Panc1 (cell line): ENCODE measurements around the gene RIMKLA. TPM values are rescaled to one million over a fixed set of nuclear protein-coding genes. Genes with fewer than 3 reads are reported as not detected.

ENCODE experiments used
- ATAC-seq: fragments of 200-7000 bp; cut with Tn5 transposase; 2 replicates; pipeline ENCODE4 v1.9.1; 2020; ENCODE audit warnings: mild to moderate bottlenecking, moderate library complexity
- BruUV-seq: library from RNA; stranded (reverse); fragments of 400-500 nt; replicated peaks from 2 replicates; lab custom pipeline; 2021; lab: Mats Ljungman, UMichigan
- CTCF ChIA-PET: fragments of 300-600 bp; sonication (Branson Sonifier 250); formaldehyde crosslinking; loops from one replicate; lab custom pipeline; 2022; ENCODE audit warnings: antibody characterized with exemption; lab: Charles Lee
- POLR2A ChIA-PET: fragments of 300-600 bp; sonication (Branson Sonifier 250); formaldehyde crosslinking; loops from one replicate; lab custom pipeline; 2022; ENCODE audit warnings: antibody characterized with exemption; lab: Charles Lee
- DNase-seq: peaks from one replicate; pipeline ENCODE4 v3.0.0-alpha.2; 2010; ENCODE audit warnings: low read depth, low spot score
- H3K27ac ChIP-seq: 2 replicates; pipeline ENCODE4 v1.5.1; 2011; ENCODE audit warnings: mild to moderate bottlenecking, low read length, inconsistent platforms
- H3K27me3 ChIP-seq: fragments of 200-500 bp; sonication (Bioruptor generic); 2 replicates; pipeline ENCODE4 v1.6.0; 2014; ENCODE audit warnings: low read length, inconsistent platforms; ENCODE audit not compliant: control insufficient read depth, insufficient read depth
- H3K36me3 ChIP-seq: fragments of 200-500 bp; sonication (Bioruptor generic); 2 replicates; pipeline ENCODE4 v1.5.1; 2014; ENCODE audit warnings: inconsistent platforms, mild to moderate bottlenecking, low read length, moderate library complexity; ENCODE audit not compliant: control insufficient read depth, insufficient read depth
- H3K4me1 ChIP-seq: 2 replicates; pipeline ENCODE4 v1.5.1; 2011; ENCODE audit warnings: inconsistent platforms, mild to moderate bottlenecking, low read length, moderate library complexity; ENCODE audit not compliant: control insufficient read depth, insufficient read depth
- H3K4me3 ChIP-seq, 2 experiments: 2 replicates each; pipeline ENCODE4 v1.5.1; 2011 to 2012; ENCODE audit warnings: low read depth in 2 of 2, low read length in 2 of 2, mild to moderate bottlenecking in 2 of 2, inconsistent platforms in 1 of 2, moderate library complexity in 1 of 2
- H3K9me3 ChIP-seq: fragments of 200-500 bp; sonication (Bioruptor generic); 2 replicates; pipeline ENCODE4 v1.5.1; 2014; ENCODE audit warnings: low read depth, mild to moderate bottlenecking, inconsistent platforms, low read length, moderate library complexity; ENCODE audit not compliant: control insufficient read depth, insufficient read depth
- CTCF ChIP-seq: fragments of 450-650 bp; IDR thresholded peaks from 2 replicates; pipeline ENCODE4 v1.5.1; 2017; ENCODE audit warnings: mild to moderate bottlenecking
- POLR2AphosphoS5 ChIP-seq: IDR thresholded peaks from 2 replicates; pipeline ENCODE4 v1.6.1; 2012; ENCODE audit warnings: mild to moderate bottlenecking, low read depth, low read length, moderate library complexity
- SIN3A ChIP-seq: IDR thresholded peaks from 2 replicates; pipeline ENCODE4 v1.6.1; 2012; ENCODE audit warnings: low read depth, mild to moderate bottlenecking, low read length, moderate library complexity, borderline replicate concordance; ENCODE audit not compliant: insufficient read depth
- TCF7L2 ChIP-seq: IDR thresholded peaks from 2 replicates; pipeline ENCODE4 v1.6.1; 2011; ENCODE audit warnings: mild to moderate bottlenecking, low read depth, low read length, inconsistent platforms
- in situ Hi-C: cut with HindIII; loops from 2 replicates; pipeline ENCODE4 v1.10.0; 2016; ENCODE audit warnings: low sequenced_read_pairs, low pct_unique_long_range_greater_than_20kb
- intact Hi-C: fragments of 100-400 bp; cut with micrococcal nuclease; formaldehyde crosslinking; loops from one replicate; pipeline ENCODE4 v1.10.0; 2022; ENCODE audit not compliant: unreplicated experiment
- total RNA-seq: library from RNA; stranded (reverse); gene quantifications from one replicate; pipeline ENCODE4 v1.2.1, GENCODE V29; 2021; ENCODE audit not compliant: unreplicated experiment
- TF ChIP-seq, protein P1 (sequence below), 2 experiments: IDR thresholded peaks; 2 replicates each; pipeline ENCODE4 v1.6.1; 2011 to 2012; ENCODE audit warnings: low read depth in 2 of 2, control low read depth in 1 of 2, low read length in 1 of 2, mild to moderate bottlenecking in 1 of 2, moderate library complexity in 1 of 2; ENCODE audit not compliant: insufficient read depth in 1 of 2

The RIMKLA gene
- total RNA-seq, 1 experiment from 2014 or later = 13.6 TPM

GRCh38 chr1:42403880-42404400 is 23.3 kb downstream of the RIMKLA start:
- ATAC-seq (no peak), DNase-seq (no peak)
- H3K9me3 ChIP-seq = no peaks in the 10 kb centered on the region
- TF ChIP-seq, protein P1, sequence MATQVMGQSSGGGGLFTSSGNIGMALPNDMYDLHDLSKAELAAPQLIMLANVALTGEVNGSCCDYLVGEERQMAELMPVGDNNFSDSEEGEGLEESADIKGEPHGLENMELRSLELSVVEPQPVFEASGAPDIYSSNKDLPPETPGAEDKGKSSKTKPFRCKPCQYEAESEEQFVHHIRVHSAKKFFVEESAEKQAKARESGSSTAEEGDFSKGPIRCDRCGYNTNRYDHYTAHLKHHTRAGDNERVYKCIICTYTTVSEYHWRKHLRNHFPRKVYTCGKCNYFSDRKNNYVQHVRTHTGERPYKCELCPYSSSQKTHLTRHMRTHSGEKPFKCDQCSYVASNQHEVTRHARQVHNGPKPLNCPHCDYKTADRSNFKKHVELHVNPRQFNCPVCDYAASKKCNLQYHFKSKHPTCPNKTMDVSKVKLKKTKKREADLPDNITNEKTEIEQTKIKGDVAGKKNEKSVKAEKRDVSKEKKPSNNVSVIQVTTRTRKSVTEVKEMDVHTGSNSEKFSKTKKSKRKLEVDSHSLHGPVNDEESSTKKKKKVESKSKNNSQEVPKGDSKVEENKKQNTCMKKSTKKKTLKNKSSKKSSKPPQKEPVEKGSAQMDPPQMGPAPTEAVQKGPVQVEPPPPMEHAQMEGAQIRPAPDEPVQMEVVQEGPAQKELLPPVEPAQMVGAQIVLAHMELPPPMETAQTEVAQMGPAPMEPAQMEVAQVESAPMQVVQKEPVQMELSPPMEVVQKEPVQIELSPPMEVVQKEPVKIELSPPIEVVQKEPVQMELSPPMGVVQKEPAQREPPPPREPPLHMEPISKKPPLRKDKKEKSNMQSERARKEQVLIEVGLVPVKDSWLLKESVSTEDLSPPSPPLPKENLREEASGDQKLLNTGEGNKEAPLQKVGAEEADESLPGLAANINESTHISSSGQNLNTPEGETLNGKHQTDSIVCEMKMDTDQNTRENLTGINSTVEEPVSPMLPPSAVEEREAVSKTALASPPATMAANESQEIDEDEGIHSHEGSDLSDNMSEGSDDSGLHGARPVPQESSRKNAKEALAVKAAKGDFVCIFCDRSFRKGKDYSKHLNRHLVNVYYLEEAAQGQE (IDR thresholded peaks at IDR 0.05; ENCODE audit: insufficient read depth in 1 of 2, low read depth in 2 of 2, low read length in 1 of 2) = no peak
- TF ChIP-seq TCF7L2 (no peak), SIN3A (no peak), CTCF (no peak), POLR2AphosphoS5 (no peak)
- CTCF ChIA-PET = no interaction called here
- intact Hi-C loops (no loop called here), in situ Hi-C loops (no loop called here)
- no peaks in the 10 kb centered on the region for H3K36me3 ChIP-seq
- H3K4me3 ChIP-seq = no peak overlapping the region
- POLR2A ChIA-PET = interaction anchor here (0.5 to 0.7 kb wide), 2 partner anchors 29 to 41 kb away, joined by 3 to 9 read pairs; no protein-coding TSS in a partner anchor
- no peak overlapping the region for H3K27ac ChIP-seq
- H3K4me1 ChIP-seq = no peaks in the 10 kb centered on the region
- BruUV-seq = no TSS peak
- H3K27me3 ChIP-seq = no peaks in the 10 kb centered on the region

DNA sequence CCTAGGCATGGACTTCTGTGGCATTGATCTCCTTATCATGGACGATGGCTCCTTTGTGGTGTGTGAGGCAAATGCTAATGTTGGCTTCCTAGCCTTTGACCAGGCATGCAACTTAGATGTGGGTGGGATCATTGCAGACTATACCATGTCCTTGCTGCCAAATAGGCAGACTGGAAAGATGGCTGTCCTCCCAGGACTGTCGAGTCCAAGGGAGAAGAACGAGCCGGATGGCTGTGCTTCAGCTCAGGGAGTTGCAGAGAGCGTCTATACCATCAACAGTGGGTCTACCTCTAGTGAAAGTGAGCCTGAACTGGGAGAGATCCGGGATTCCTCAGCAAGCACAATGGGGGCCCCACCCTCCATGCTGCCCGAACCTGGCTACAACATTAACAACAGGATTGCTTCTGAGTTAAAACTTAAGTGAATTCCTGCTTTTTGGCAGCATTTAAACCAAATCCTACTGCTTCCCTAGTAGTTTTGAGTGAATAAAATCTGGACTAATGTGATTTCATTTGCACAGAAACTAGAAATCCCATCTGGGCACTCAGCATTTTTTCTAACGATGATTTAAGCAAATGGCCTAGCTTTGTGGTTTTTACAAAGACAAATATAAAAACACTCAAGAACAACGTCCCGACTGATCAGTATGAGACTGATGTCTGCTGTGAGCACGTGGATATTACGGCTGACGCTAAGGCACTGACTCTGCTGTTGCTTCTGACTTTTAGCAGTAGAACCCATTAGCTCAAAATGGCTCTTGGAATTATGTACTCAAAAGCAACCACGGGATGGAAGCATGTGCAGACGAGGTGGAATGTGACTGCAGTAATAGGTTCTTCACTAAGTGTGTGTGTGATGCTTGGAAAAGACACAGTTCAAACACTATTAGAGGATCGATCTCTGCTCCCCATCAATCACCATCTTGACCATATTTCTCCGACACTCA is 34.2 kb downstream of the RIMKLA start:
- no peak for DNase-seq

More for the DNA sequence above, 34.2 kb downstream of the RIMKLA start:
- intact Hi-C loops (no loop called here), in situ Hi-C loops (no loop called here)
- Histone ChIP-seq H3K27ac (no peak overlapping the region), H3K4me1 (no peaks in the 10 kb centered on the region), H3K27me3 (no peaks in the 10 kb centered on the region), H3K36me3 (no peaks in the 10 kb centered on the region), H3K4me3 (no peak overlapping the region), H3K9me3 (no peaks in the 10 kb centered on the region)
- ChIA-PET CTCF (no interaction called here), POLR2A (no interaction called here)
- ATAC-seq = no peak
- BruUV-seq = no TSS peak
- TF ChIP-seq POLR2AphosphoS5 (no peak), TCF7L2 (no peak), SIN3A (no peak), CTCF (no peak)
- TF ChIP-seq, protein P1 (IDR thresholded peaks at IDR 0.05; ENCODE audit: insufficient read depth in 1 of 2, low read depth in 2 of 2, low read length in 1 of 2) = no peak
